A673 (cell line): ENCODE measurements around the gene BRWD1. TPM values are rescaled to one million over a fixed set of nuclear protein-coding genes. Genes with fewer than 3 reads are reported as not detected.

Source experiments
- BruUV-seq: library from RNA; stranded (reverse); fragments of 400-500 nt; replicated peaks from 2 replicates; lab custom pipeline; 2021; lab: Mats Ljungman, UMichigan
- CTCF ChIA-PET: fragments of 300-600 bp; sonication (Branson Sonifier 250); formaldehyde crosslinking; loops from one replicate; lab custom pipeline; 2022; ENCODE audit warnings: antibody characterized with exemption; lab: Charles Lee
- POLR2A ChIA-PET: fragments of 300-600 bp; sonication (Branson Sonifier 250); formaldehyde crosslinking; loops from one replicate; lab custom pipeline; 2022; ENCODE audit warnings: antibody characterized with exemption; ENCODE audit not compliant: low non-redundant PET; lab: Charles Lee
- DNase-seq: peaks from one replicate; pipeline ENCODE4 v3.0.0-alpha.2; 2015; ENCODE audit warnings: low spot score
- H3K27ac ChIP-seq: fragments of 200-600 bp; sonication (generic); 2 replicates; pipeline ENCODE4 v1.5.1; 2016; ENCODE audit warnings: mixed run types, low read depth, mild to moderate bottlenecking, mixed read lengths, antibody characterized with exemption, low read length; ENCODE audit not compliant: poor library complexity, severe bottlenecking
- H3K27me3 ChIP-seq: fragments of 200-600 bp; sonication (generic); replicated peaks from 2 replicates; pipeline ENCODE4 v1.6.1; 2017; ENCODE audit warnings: mixed run types, low read depth, mild to moderate bottlenecking, mixed read lengths, antibody characterized with exemption, low read length; ENCODE audit not compliant: insufficient read depth, poor library complexity
- H3K36me3 ChIP-seq: fragments of 200-600 bp; sonication (generic); 2 replicates; pipeline ENCODE4 v1.6.1; 2016; ENCODE audit warnings: mixed run types, mild to moderate bottlenecking, mixed read lengths, antibody characterized with exemption, low read length; ENCODE audit not compliant: insufficient read depth, poor library complexity, severe bottlenecking
- H3K4me1 ChIP-seq: fragments of 200-600 bp; sonication (generic); 2 replicates; pipeline ENCODE4 v1.6.1; 2017; ENCODE audit warnings: mixed run types, mild to moderate bottlenecking, mixed read lengths, antibody characterized with exemption, low read length; ENCODE audit not compliant: insufficient read depth, poor library complexity, severe bottlenecking
- H3K4me3 ChIP-seq: fragments of 200-600 bp; sonication (generic); 2 replicates; pipeline ENCODE4 v1.5.1; 2016; ENCODE audit warnings: low read depth, mixed run types, mild to moderate bottlenecking, mixed read lengths, low read length; ENCODE audit not compliant: poor library complexity, severe bottlenecking
- H3K9me3 ChIP-seq: fragments of 200-600 bp; sonication (generic); 2 replicates; pipeline ENCODE4 v1.6.1; 2016; ENCODE audit warnings: mixed run types, low read depth, mild to moderate bottlenecking, mixed read lengths, antibody characterized with exemption, low read length; ENCODE audit not compliant: poor library complexity, severe bottlenecking
- EZH2 ChIP-seq: fragments of 200-600 bp; sonication (generic); IDR thresholded peaks from 2 replicates; pipeline ENCODE4 v1.6.1; 2017; ENCODE audit warnings: borderline replicate concordance, low read depth, mild to moderate bottlenecking, mixed read lengths, antibody characterized with exemption, low read length; ENCODE audit not compliant: poor library complexity, severe bottlenecking
- intact Hi-C: fragments of 100-400 bp; cut with micrococcal nuclease; formaldehyde crosslinking; loops from one replicate; pipeline ENCODE4 v1.10.0; 2022; ENCODE audit not compliant: unreplicated experiment
- total RNA-seq: library from RNA; stranded (reverse); gene quantifications from 2 replicates; pipeline ENCODE4 v1.2.3, GENCODE V29; 2021
- TF ChIP-seq, protein P1 (sequence below): fragments of 300-800, 200-600 bp; sonication (generic); conservative IDR thresholded peaks from 2 replicates; pipeline ENCODE4 v1.5.1; 2017; ENCODE audit warnings: low read depth, mild to moderate bottlenecking, antibody characterized with exemption, low read length, moderate library complexity, mixed read lengths

BRWD1 gene
- total RNA-seq, 1 experiment from 2014 or later = 27.6 TPM

DNA sequence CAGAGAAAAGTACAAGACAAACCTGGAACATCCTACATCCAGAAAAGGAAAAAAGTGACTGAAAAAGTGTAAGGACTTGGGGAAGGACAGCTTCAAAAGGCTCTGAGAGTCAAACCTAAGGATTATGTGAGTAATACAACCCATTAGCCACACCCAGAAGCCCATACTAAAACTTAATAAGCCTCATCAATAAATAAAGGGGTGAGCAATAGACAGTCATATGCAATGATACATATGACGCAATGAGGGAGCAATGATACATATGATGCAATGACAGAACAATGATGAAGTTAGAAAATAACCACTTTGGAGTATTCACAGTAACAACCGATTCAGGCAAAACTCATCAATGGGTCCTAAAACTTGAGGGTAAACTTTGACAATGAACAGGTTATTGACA lies 50.1 kb downstream of the BRWD1 start:
- POLR2A ChIA-PET = no interaction called here
- CTCF ChIA-PET = no interaction called here
- Histone ChIP-seq H3K27me3 (no peaks in the 10 kb centered on the region), H3K27ac (peak overlapping the region; percentile 46), H3K9me3 (no peaks in the 10 kb centered on the region), H3K36me3 (peaks cover 44% of the 10 kb centered on the region), H3K4me3 (no peak overlapping the region), H3K4me1 (no peaks in the 10 kb centered on the region)
- DNase-seq = no peak
- BruUV-seq = no TSS peak
- intact Hi-C loops = no loop called here
- TF ChIP-seq, protein P1, sequence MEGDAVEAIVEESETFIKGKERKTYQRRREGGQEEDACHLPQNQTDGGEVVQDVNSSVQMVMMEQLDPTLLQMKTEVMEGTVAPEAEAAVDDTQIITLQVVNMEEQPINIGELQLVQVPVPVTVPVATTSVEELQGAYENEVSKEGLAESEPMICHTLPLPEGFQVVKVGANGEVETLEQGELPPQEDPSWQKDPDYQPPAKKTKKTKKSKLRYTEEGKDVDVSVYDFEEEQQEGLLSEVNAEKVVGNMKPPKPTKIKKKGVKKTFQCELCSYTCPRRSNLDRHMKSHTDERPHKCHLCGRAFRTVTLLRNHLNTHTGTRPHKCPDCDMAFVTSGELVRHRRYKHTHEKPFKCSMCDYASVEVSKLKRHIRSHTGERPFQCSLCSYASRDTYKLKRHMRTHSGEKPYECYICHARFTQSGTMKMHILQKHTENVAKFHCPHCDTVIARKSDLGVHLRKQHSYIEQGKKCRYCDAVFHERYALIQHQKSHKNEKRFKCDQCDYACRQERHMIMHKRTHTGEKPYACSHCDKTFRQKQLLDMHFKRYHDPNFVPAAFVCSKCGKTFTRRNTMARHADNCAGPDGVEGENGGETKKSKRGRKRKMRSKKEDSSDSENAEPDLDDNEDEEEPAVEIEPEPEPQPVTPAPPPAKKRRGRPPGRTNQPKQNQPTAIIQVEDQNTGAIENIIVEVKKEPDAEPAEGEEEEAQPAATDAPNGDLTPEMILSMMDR = no peak
- TF ChIP-seq EZH2 = no peak

DNA sequence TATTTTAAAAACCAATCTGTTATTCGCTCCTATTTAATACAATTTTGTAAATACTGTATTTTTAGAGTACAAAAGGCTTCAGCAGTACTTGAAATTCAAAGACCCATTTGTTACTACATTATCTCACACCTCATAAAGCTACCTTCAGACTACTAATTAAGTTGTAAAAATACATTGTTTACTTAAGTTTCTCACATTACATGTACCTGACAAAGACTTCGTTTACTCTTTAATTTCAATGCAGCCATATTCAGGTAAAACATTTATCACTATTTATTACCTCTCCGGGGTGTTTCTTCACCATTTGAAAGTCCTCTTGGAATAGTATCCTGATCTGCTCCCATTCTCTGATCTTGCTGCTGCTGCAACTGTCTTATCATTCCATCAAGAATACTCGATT lies 55.2 kb downstream of the BRWD1 start:
- BruUV-seq = no TSS peak
- ChIA-PET POLR2A (no interaction called here), CTCF (no interaction called here)
- intact Hi-C loops = no loop called here
- Histone ChIP-seq H3K9me3 (no peaks in the 10 kb centered on the region), H3K27me3 (no peaks in the 10 kb centered on the region), H3K4me3 (no peak overlapping the region), H3K27ac (no peak overlapping the region), H3K36me3 (peaks cover 29% of the 10 kb centered on the region), H3K4me1 (no peaks in the 10 kb centered on the region)
- TF ChIP-seq EZH2 = no peak
- TF ChIP-seq, protein P1 = no peak
- DNase-seq = no peak

DNA sequence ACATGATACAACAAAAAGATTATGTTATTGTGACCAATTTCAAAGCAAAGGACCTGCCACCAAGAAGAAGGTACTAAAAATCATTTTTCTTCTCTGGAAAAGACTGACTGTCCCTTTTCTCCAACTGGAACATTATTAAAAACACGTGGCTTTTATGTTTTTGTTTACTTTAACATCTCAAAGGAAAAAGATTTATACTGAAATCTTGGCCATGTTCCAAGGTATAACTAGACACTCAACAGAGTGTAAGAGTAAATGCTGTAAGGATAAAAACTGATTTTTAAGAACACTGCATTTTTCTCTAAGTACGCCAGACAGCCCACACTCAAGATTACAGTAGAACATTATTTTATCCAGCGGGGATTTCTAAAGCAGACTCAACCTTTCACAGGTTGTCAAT lies 62.1 kb downstream of the BRWD1 start:
- intact Hi-C loops = no loop called here
- Histone ChIP-seq H3K36me3 (peaks cover 38% of the 10 kb centered on the region), H3K4me3 (no peak overlapping the region), H3K27me3 (no peaks in the 10 kb centered on the region), H3K4me1 (no peaks in the 10 kb centered on the region), H3K9me3 (no peaks in the 10 kb centered on the region), H3K27ac (no peak overlapping the region)
- BruUV-seq = no TSS peak
- TF ChIP-seq, protein P1 = no peak
- no peak for TF ChIP-seq EZH2
- CTCF ChIA-PET = no interaction called here
- DNase-seq = no peak
- POLR2A ChIA-PET = no interaction called here
